A549 treated with AZD9567 at 1 μM for 4 hours (cell line): ENCODE data around the gene BATF2. TPM values are rescaled to one million over a fixed set of nuclear protein-coding genes. Genes with fewer than 3 reads are reported as not detected.

Experiments used
- total RNA-seq: library from RNA; stranded (reverse); fragments of 200-300 nt; extraction: Qiagen RNA extraction; gene quantifications from 5 replicates; pipeline ENCODE4 v1.2.3, GENCODE V29; 2022; ENCODE audit not compliant: insufficient read depth

The BATF2 gene
- 0.32 to 0.72 TPM (median 0.56 TPM) in 4 of 5 replicates, not detected in the other for total RNA-seq

GRCh38 chr11:64996710-64997380, at the start of gene BATF2:
BATF2 (minus strand) TSS chr11:64996971; CDS start chr11:64996914, 57 bp downstream.

GRCh38 chr11:65040847-65041622, 44.3 kb upstream of the BATF2 start, which contains the start of gene SAC3D1:
SAC3D1 (plus strand) TSS chr11:65041210; CDS start chr11:65041293, 83 bp downstream.

GRCh38 chr11:65027213-65028067, 30.7 kb upstream of the BATF2 start, which contains the start of gene SNX15:
SNX15 (plus strand) TSS chr11:65027439; CDS start chr11:65027538, 99 bp downstream.

GRCh38 chr11:65013888-65014725, 17.3 kb upstream of the BATF2 start, which contains the start of gene ARL2:
ARL2 (plus strand) TSS chr11:65014160; CDS start chr11:65014208, 48 bp downstream.

GRCh38 chr11:64971421-64972233, 25.1 kb downstream of the BATF2 start, which contains the start of gene MAJIN:
MAJIN (minus strand) TSS chr11:64972108; CDS start chr11:64959405, 12,703 bp downstream.

Other genes with a start within 250 kb of the BATF2 start
- 0.24 to 0.65 TPM (median 0.41 TPM) in 4 of 5 replicates, not detected in the other for gene PYGM, start 237.0 kb downstream of the BATF2 start, total RNA-seq
- 150 to 269 TPM (median 165 TPM) in 5 replicates for gene SF1, start 218.4 kb downstream of the BATF2 start, total RNA-seq
- 5.6 to 9.3 TPM (median 7.9 TPM) in 5 replicates for gene MAP4K2, start 193.8 kb downstream of the BATF2 start, total RNA-seq
- gene MEN1, start 186.4 kb downstream of the BATF2 start, total RNA-seq, result 36.7 to 42.8 TPM (median 41.1 TPM) in 5 replicates
- gene CDC42BPG, start 152.3 kb downstream of the BATF2 start, total RNA-seq, result 0.66 to 1.3 TPM (median 1.2 TPM) in 5 replicates
- gene EHD1, start 118.3 kb downstream of the BATF2 start, total RNA-seq, result 91.2 to 130 TPM (median 114 TPM) in 5 replicates
- gene ATG2A, start 79.8 kb downstream of the BATF2 start, total RNA-seq, result 8.4 to 25.0 TPM (median 22.0 TPM) in 5 replicates
- 3.9 to 9.0 TPM (median 4.9 TPM) in 5 replicates for gene PPP2R5B, start 72.3 kb downstream of the BATF2 start, total RNA-seq
- not detected in 5 replicates for gene GPHA2, start 61.1 kb downstream of the BATF2 start, total RNA-seq
- gene MAJIN, start 24.9 kb downstream of the BATF2 start, total RNA-seq, result not detected in 5 replicates
- 178 to 191 TPM (median 184 TPM) in 5 replicates for gene ARL2, start 17.2 kb upstream of the BATF2 start, total RNA-seq
- gene SNX15, start 30.5 kb upstream of the BATF2 start, total RNA-seq, result 21.5 to 38.9 TPM (median 23.0 TPM) in 5 replicates
- 28.1 to 60.9 TPM (median 56.5 TPM) in 5 replicates for gene SAC3D1, start 44.2 kb upstream of the BATF2 start, total RNA-seq
- gene NAALADL1, start 61.6 kb upstream of the BATF2 start, total RNA-seq, result 0.10 to 0.11 TPM (median 0.10 TPM) in 3 of 5 replicates, not detected in the others
- gene CDCA5, start 87.1 kb upstream of the BATF2 start, total RNA-seq, result 53.7 to 73.8 TPM (median 71.6 TPM) in 5 replicates
- 36.2 to 60.8 TPM (median 37.2 TPM) in 5 replicates for gene ZFPL1, start 87.3 kb upstream of the BATF2 start, total RNA-seq
- gene VPS51, start 99.2 kb upstream of the BATF2 start, total RNA-seq, result 53.4 to 56.1 TPM (median 54.3 TPM) in 5 replicates
- gene TM7SF2, start 114.9 kb upstream of the BATF2 start, total RNA-seq, result 5.2 to 8.9 TPM (median 7.1 TPM) in 5 replicates
- 18.0 to 24.2 TPM (median 22.8 TPM) in 5 replicates for gene ZNHIT2, start 120.7 kb upstream of the BATF2 start, total RNA-seq
- 717 to 1,025 TPM (median 998 TPM) in 5 replicates for gene FAU, start 125.2 kb upstream of the BATF2 start, total RNA-seq
- gene MRPL49, start 125.3 kb upstream of the BATF2 start, total RNA-seq, result 63.0 to 75.1 TPM (median 69.6 TPM) in 5 replicates
- 32.1 to 46.1 TPM (median 43.1 TPM) in 5 replicates for gene SYVN1, start 137.5 kb upstream of the BATF2 start, total RNA-seq
- gene SPDYC, start 173.3 kb upstream of the BATF2 start, total RNA-seq, result not detected in 5 replicates
- gene CAPN1, start 185.0 kb upstream of the BATF2 start, total RNA-seq, result 99.3 to 109 TPM (median 108 TPM) in 5 replicates